Measurements from ENCODE around the gene PSD2. TPM values are rescaled to one million over a fixed set of nuclear protein-coding genes. Genes with fewer than 3 reads are reported as not detected.
A peak's percentile ranks its signal among the peaks of the same experiment; 100 is the strongest.

The PSD2 gene
- total and polyA plus RNA-seq, 2 donors, result 0.08 to 0.48 TPM

GRCh38 chr5:139850423-139851016 lies 54.9 kb downstream of the PSD2 start:
- Histone ChIP-seq H3K27ac (ENCODE audit: low read depth) (no peak overlapping the region), H3K4me1 (ENCODE audit: insufficient read depth) (no peaks in the 10 kb centered on the region), H3K4me3 (ENCODE audit: low read depth, low read length) (no peak overlapping the region), H3K36me3 (ENCODE audit: insufficient read depth) (no peaks in the 10 kb centered on the region)
- WGBS, result 85% methylated on average over 3 of the region's 3 CpGs
- no peak for DNase-seq (ENCODE audit: extremely low spot score)

GRCh38 chr5:139851558-139851957 lies 56.0 kb downstream of the PSD2 start:
- no peaks in the 10 kb centered on the region for H3K36me3 ChIP-seq (ENCODE audit: insufficient read depth)
- WGBS, result 95% methylated on average over 19 of the region's 19 CpGs
- H3K4me3 ChIP-seq (ENCODE audit: low read depth, low read length), result no peak overlapping the region
- no peak overlapping the region for H3K27ac ChIP-seq (ENCODE audit: low read depth)
- no peak for DNase-seq (ENCODE audit: extremely low spot score)
- no peaks in the 10 kb centered on the region for H3K4me1 ChIP-seq (ENCODE audit: insufficient read depth)

GRCh38 chr5:139852696-139853095 lies 57.1 kb downstream of the PSD2 start:
- WGBS, result 95% methylated on average over 8 of the region's 8 CpGs
- no peaks in the 10 kb centered on the region for H3K36me3 ChIP-seq (ENCODE audit: insufficient read depth)
- no peak overlapping the region for H3K27ac ChIP-seq (ENCODE audit: low read depth)
- no peaks in the 10 kb centered on the region for H3K4me1 ChIP-seq (ENCODE audit: insufficient read depth)
- H3K4me3 ChIP-seq (ENCODE audit: low read depth, low read length), result no peak overlapping the region
- no peak for DNase-seq (ENCODE audit: extremely low spot score)

- DNase-seq (ENCODE audit: extremely low spot score), result no peak
- 97% methylated on average over 7 of the region's 7 CpGs for WGBS
These were observed 58.5 kb downstream of the PSD2 start for GRCh38 chr5:139854029-139854605.

GRCh38 chr5:139854953-139855352 lies 59.3 kb downstream of the PSD2 start:
- WGBS, result 96% methylated on average over 5 of the region's 5 CpGs
- Histone ChIP-seq H3K36me3 (ENCODE audit: insufficient read depth) (no peaks in the 10 kb centered on the region), H3K4me1 (ENCODE audit: insufficient read depth) (no peaks in the 10 kb centered on the region), H3K27ac (ENCODE audit: low read depth) (no peak overlapping the region), H3K4me3 (ENCODE audit: low read depth, low read length) (no peak overlapping the region)
- DNase-seq (ENCODE audit: extremely low spot score), result no peak

More at GRCh38 chr5:139854029-139854605, 58.5 kb downstream of the PSD2 start:
- H3K4me3 ChIP-seq (ENCODE audit: low read depth, low read length), result no peak overlapping the region
- H3K4me1 ChIP-seq (ENCODE audit: insufficient read depth), result no peaks in the 10 kb centered on the region
- H3K36me3 ChIP-seq (ENCODE audit: insufficient read depth), result no peaks in the 10 kb centered on the region
- H3K27ac ChIP-seq (ENCODE audit: low read depth), result no peak overlapping the region

GRCh38 chr5:139855451-139855850 lies 59.8 kb downstream of the PSD2 start:
- WGBS, result 95% methylated on average over 8 of the region's 8 CpGs
- Histone ChIP-seq H3K36me3 (ENCODE audit: insufficient read depth) (no peaks in the 10 kb centered on the region), H3K27ac (ENCODE audit: low read depth) (no peak overlapping the region), H3K4me3 (ENCODE audit: low read depth, low read length) (no peak overlapping the region), H3K4me1 (ENCODE audit: insufficient read depth) (no peaks in the 10 kb centered on the region)
- DNase-seq (ENCODE audit: extremely low spot score), result no peak

GRCh38 chr5:139855946-139856540 lies 60.4 kb downstream of the PSD2 start:
- Histone ChIP-seq H3K4me3 (ENCODE audit: low read depth, low read length) (no peak overlapping the region), H3K36me3 (ENCODE audit: insufficient read depth) (no peaks in the 10 kb centered on the region), H3K27ac (ENCODE audit: low read depth) (no peak overlapping the region), H3K4me1 (ENCODE audit: insufficient read depth) (no peaks in the 10 kb centered on the region)
- no peak for DNase-seq (ENCODE audit: extremely low spot score)
- 87% methylated on average over 6 of the region's 6 CpGs for WGBS

- Histone ChIP-seq H3K36me3 (ENCODE audit: insufficient read depth) (no peaks in the 10 kb centered on the region), H3K27ac (ENCODE audit: low read depth) (no peak overlapping the region), H3K4me1 (ENCODE audit: insufficient read depth) (no peaks in the 10 kb centered on the region), H3K4me3 (ENCODE audit: low read depth, low read length) (no peak overlapping the region)
- DNase-seq (ENCODE audit: extremely low spot score), result no peak
- WGBS, result 87% methylated on average over 4 of the region's 4 CpGs
These were observed 61.1 kb downstream of the PSD2 start for GRCh38 chr5:139856714-139857113.

- Histone ChIP-seq H3K36me3 (ENCODE audit: insufficient read depth) (no peaks in the 10 kb centered on the region), H3K27ac (ENCODE audit: low read depth) (no peak overlapping the region), H3K4me1 (ENCODE audit: insufficient read depth) (no peaks in the 10 kb centered on the region), H3K4me3 (ENCODE audit: low read depth, low read length) (no peak overlapping the region)
- 89% methylated on average over 2 of the region's 2 CpGs for WGBS
- no peak for DNase-seq (ENCODE audit: extremely low spot score)
These were observed 63.4 kb downstream of the PSD2 start for GRCh38 chr5:139859013-139859412.

GRCh38 chr5:139861021-139861888 lies 65.6 kb downstream of the PSD2 start:
- DNase-seq (ENCODE audit: extremely low spot score), result no peak
- 88% methylated on average over 15 of the region's 15 CpGs for WGBS
- H3K27ac ChIP-seq (ENCODE audit: low read depth), result no peak overlapping the region
- peaks cover 4% of the 10 kb centered on the region for H3K4me1 ChIP-seq (ENCODE audit: insufficient read depth)
- H3K36me3 ChIP-seq (ENCODE audit: insufficient read depth), result no peaks in the 10 kb centered on the region
- no peak overlapping the region for H3K4me3 ChIP-seq (ENCODE audit: low read depth, low read length)

- 91% methylated on average over 4 of the region's 4 CpGs for WGBS
- no peak for DNase-seq (ENCODE audit: extremely low spot score)
- Histone ChIP-seq H3K27ac (ENCODE audit: low read depth) (no peak overlapping the region), H3K4me3 (ENCODE audit: low read depth, low read length) (no peak overlapping the region), H3K4me1 (ENCODE audit: insufficient read depth) (peaks cover 4% of the 10 kb centered on the region), H3K36me3 (ENCODE audit: insufficient read depth) (no peaks in the 10 kb centered on the region)
These were observed 66.2 kb downstream of the PSD2 start for GRCh38 chr5:139861889-139862207.

GRCh38 chr5:139862313-139862712 lies 66.7 kb downstream of the PSD2 start:
- no peak for DNase-seq (ENCODE audit: extremely low spot score)
- H3K27ac ChIP-seq (ENCODE audit: low read depth), result no peak overlapping the region
- H3K4me1 ChIP-seq (ENCODE audit: insufficient read depth), result peaks cover 4% of the 10 kb centered on the region
- 88% methylated on average over 2 of the region's 2 CpGs for WGBS
- no peak overlapping the region for H3K4me3 ChIP-seq (ENCODE audit: low read depth, low read length)
- no peaks in the 10 kb centered on the region for H3K36me3 ChIP-seq (ENCODE audit: insufficient read depth)

GRCh38 chr5:139862803-139863202 lies 67.2 kb downstream of the PSD2 start:
- 69% methylated on average over 2 of the region's 2 CpGs for WGBS

GRCh38 chr5:139863361-139863760 lies 67.8 kb downstream of the PSD2 start:
- peak overlapping the region; percentile 3 for H3K27ac ChIP-seq (ENCODE audit: low read depth)
- no peaks in the 10 kb centered on the region for H3K36me3 ChIP-seq (ENCODE audit: insufficient read depth)
- DNase-seq (ENCODE audit: extremely low spot score), result no peak
- WGBS, result 32% methylated on average over 9 of the region's 9 CpGs
- peaks cover 4% of the 10 kb centered on the region for H3K4me1 ChIP-seq (ENCODE audit: insufficient read depth)
- no peak overlapping the region for H3K4me3 ChIP-seq (ENCODE audit: low read depth, low read length)

More at GRCh38 chr5:139862803-139863202, 67.2 kb downstream of the PSD2 start:
- H3K4me3 ChIP-seq (ENCODE audit: low read depth, low read length), result no peak overlapping the region
- no peaks in the 10 kb centered on the region for H3K36me3 ChIP-seq (ENCODE audit: insufficient read depth)
- H3K27ac ChIP-seq (ENCODE audit: low read depth), result no peak overlapping the region
- DNase-seq (ENCODE audit: extremely low spot score), result no peak
- peaks cover 4% of the 10 kb centered on the region for H3K4me1 ChIP-seq (ENCODE audit: insufficient read depth)
